ENCODE data around the gene XPO4. TPM values are rescaled to one million over a fixed set of nuclear protein-coding genes. Genes with fewer than 3 reads are reported as not detected.

XPO4 gene
- total and polyA plus RNA-seq, 2 of the 13 experiments (the other 11 are each of a cell fraction or from before 2014, with no cell fraction given) = 8.4 to 24.8 TPM

GRCh38 chr13:20831933-20832332, 70.6 kb downstream of the XPO4 start:
- Histone ChIP-seq H3K4me1 (ENCODE audit: insufficient read depth, low read length) (peaks cover 8% of the 10 kb centered on the region; the same call in 1 of the 2 replicates), H4K20me1 (ENCODE audit: insufficient read depth, low read length) (no peaks in the 10 kb centered on the region), H3K36me3 (replicated peaks in 1 of 2; ENCODE audit: control insufficient read depth in 1 of 2, insufficient read depth in 2 of 2, low read length in 2 of 2) (peaks cover 0 to 29% of the 10 kb centered on the region in 2 experiments; a peak in 4 of 5 replicates), H3K4me2 (ENCODE audit: low read depth, low read length) (no peak overlapping the region), H3K27ac (ENCODE audit: extremely low read length, insufficient read depth, low read length) (no peak overlapping the region), H2AFZ (ENCODE audit: low read length) (no peak overlapping the region), H3K27me3 (ENCODE audit: control insufficient read depth in 1 of 2, insufficient read depth in 2 of 2, low read length in 2 of 2) (no peaks in the 10 kb centered on the region; a peak in 1 of 5 replicates), H3K79me2 (ENCODE audit: insufficient read depth, low read length) (no peaks in the 10 kb centered on the region), H3K9me3 (ENCODE audit: low read length) (no peaks in the 10 kb centered on the region), H3K4me3 (replicated peaks in 1 of 3; ENCODE audit: insufficient read depth in 1 of 3, low read depth in 2 of 3, low read length in 3 of 3) (no peak overlapping the region), H3K9ac (ENCODE audit: insufficient read depth, low read depth, low read length) (no peak overlapping the region)
- ChIA-PET CTCF (ENCODE audit: low intra/inter-chr PET ratio, low total read pairs) (no interaction called here), POLR2A (no interaction called here)
- FAIRE-seq (no peak), ATAC-seq (no peak), DNase-seq (ENCODE audit: low spot score) (no peak)
- in situ Hi-C loops (cut with HindIII; ENCODE audit: extremely low pct_ligation_motif_present, low pct_unique_long_range_greater_than_20kb) (no loop called here), intact Hi-C loops (cut with micrococcal nuclease; ENCODE audit: unreplicated experiment) (no loop called here)
- WGBS (ENCODE audit: low lambda C conversion rate) = 96% methylated on average over 3 of the region's 3 CpGs
- no TSS peak for BruUV-seq (replicated peaks)
- TF ChIP-seq ZNF234 (CRISPR knock-in tag; conservative IDR thresholded peaks at IDR 0.05) (no peak), NFIB (CRISPR knock-in tag; IDR thresholded peaks at IDR 0.05; ENCODE audit: borderline replicate concordance) (no peak), ARNT (IDR thresholded peaks at IDR 0.05) (no peak), STAT5B (CRISPR knock-in tag; IDR thresholded peaks at IDR 0.05) (no peak), ZSCAN29 (CRISPR knock-in tag; conservative IDR thresholded peaks at IDR 0.05) (no peak), XBP1 (CRISPR knock-in tag; IDR thresholded peaks at IDR 0.05) (no peak), RNF2 (conservative IDR thresholded peaks at IDR 0.05; ENCODE audit: low read depth) (no peak), ZBTB42 (CRISPR knock-in tag; IDR thresholded peaks at IDR 0.05) (no peak), ZKSCAN8 (CRISPR knock-in tag; IDR thresholded peaks at IDR 0.05; ENCODE audit: borderline replicate concordance) (no peak), CBFB (CRISPR knock-in tag; IDR thresholded peaks at IDR 0.05) (no peak), ZNF33B (CRISPR knock-in tag; IDR thresholded peaks at IDR 0.05) (no peak), NFATC3 (CRISPR knock-in tag; IDR thresholded peaks at IDR 0.05) (no peak), ZSCAN21 (CRISPR knock-in tag; IDR thresholded peaks at IDR 0.05; ENCODE audit: borderline replicate concordance) (no peak)
- TF ChIP-seq, protein P1, sequence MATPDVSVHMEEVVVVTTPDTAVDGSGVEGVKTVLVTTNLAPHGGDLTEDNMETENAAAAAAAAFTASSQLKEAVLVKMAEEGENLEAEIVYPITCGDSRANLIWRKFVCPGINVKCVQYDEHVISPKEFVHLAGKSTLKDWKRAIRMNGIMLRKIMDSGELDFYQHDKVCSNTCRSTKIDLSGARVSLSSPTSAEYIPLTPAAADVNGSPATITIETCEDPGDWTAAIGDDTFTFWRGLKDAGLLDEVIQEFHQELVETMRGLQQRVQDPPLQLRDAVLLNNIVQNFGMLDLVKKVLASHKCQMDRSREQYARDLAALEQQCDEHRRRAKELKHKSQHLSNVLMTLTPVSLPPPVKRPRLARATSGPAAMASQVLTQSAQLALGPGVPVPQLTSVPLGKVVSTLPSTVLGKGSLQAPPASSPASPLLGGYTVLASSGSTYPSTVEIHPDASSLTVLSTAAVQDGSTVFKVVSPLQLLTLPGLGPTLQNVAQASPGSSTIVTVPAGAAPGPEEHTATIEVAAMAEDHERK (CRISPR knock-in tag; IDR thresholded peaks at IDR 0.05; ENCODE audit: low read depth) = no peak
- TF ChIP-seq, protein P2, sequence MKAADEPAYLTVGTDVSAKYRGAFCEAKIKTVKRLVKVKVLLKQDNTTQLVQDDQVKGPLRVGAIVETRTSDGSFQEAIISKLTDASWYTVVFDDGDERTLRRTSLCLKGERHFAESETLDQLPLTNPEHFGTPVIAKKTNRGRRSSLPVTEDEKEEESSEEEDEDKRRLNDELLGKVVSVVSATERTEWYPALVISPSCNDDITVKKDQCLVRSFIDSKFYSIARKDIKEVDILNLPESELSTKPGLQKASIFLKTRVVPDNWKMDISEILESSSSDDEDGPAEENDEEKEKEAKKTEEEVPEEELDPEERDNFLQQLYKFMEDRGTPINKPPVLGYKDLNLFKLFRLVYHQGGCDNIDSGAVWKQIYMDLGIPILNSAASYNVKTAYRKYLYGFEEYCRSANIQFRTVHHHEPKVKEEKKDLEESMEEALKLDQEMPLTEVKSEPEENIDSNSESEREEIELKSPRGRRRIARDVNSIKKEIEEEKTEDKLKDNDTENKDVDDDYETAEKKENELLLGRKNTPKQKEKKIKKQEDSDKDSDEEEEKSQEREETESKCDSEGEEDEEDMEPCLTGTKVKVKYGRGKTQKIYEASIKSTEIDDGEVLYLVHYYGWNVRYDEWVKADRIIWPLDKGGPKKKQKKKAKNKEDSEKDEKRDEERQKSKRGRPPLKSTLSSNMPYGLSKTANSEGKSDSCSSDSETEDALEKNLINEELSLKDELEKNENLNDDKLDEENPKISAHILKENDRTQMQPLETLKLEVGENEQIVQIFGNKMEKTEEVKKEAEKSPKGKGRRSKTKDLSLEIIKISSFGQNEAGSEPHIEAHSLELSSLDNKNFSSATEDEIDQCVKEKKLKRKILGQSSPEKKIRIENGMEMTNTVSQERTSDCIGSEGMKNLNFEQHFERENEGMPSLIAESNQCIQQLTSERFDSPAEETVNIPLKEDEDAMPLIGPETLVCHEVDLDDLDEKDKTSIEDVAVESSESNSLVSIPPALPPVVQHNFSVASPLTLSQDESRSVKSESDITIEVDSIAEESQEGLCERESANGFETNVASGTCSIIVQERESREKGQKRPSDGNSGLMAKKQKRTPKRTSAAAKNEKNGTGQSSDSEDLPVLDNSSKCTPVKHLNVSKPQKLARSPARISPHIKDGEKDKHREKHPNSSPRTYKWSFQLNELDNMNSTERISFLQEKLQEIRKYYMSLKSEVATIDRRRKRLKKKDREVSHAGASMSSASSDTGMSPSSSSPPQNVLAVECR (CRISPR knock-in tag; IDR thresholded peaks at IDR 0.05; ENCODE audit: borderline replicate concordance) = no peak
- TF ChIP-seq, protein P3, sequence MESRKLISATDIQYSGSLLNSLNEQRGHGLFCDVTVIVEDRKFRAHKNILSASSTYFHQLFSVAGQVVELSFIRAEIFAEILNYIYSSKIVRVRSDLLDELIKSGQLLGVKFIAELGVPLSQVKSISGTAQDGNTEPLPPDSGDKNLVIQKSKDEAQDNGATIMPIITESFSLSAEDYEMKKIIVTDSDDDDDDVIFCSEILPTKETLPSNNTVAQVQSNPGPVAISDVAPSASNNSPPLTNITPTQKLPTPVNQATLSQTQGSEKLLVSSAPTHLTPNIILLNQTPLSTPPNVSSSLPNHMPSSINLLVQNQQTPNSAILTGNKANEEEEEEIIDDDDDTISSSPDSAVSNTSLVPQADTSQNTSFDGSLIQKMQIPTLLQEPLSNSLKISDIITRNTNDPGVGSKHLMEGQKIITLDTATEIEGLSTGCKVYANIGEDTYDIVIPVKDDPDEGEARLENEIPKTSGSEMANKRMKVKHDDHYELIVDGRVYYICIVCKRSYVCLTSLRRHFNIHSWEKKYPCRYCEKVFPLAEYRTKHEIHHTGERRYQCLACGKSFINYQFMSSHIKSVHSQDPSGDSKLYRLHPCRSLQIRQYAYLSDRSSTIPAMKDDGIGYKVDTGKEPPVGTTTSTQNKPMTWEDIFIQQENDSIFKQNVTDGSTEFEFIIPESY (CRISPR knock-in tag; IDR thresholded peaks at IDR 0.05) = no peak

All from HepG2 (cell line).